SK-N-DZ (cell line): ENCODE results near the gene LGALS9C.
"Not testable (repeated sequence)": the region's sequence is repeated elsewhere in the genome, so short reads cannot be mapped to it uniquely, and the experiment has no call there.

Experiments
- DNase-seq: peaks from one replicate; pipeline ENCODE4 v3.0.0-alpha.2; 2015; ENCODE audit warnings: low spot score
- small RNA-seq, 2 experiments: library from RNA; depleted of rRNA; stranded (forward); fragments of <200 nt; gene quantifications; one replicate each; pipeline ENCODE3, GENCODE V24; 2014

The LGALS9C gene

GRCh38 chr17:18528899-18529500, 52.4 kb downstream of the LGALS9C start:
- not testable (repeated sequence) for DNase-seq

DNA sequence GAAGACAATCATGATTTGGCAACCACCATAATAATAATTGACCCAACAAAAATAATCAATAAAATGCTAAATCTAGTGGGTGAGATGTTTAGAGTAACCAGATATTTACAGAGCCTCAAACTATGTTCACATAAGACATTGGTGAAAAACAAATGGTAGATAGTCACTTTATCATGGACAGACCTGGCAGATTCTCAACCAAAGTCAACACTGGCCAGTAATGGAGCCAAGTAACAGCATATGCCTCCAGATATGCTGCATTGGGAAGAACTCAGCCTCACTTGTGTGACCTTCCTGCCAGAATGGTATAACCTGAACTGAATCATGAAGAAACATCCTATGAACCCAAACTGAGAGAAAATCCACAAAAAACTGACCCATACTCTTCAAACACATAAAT, 53.8 kb downstream of the LGALS9C start:
- DNase-seq: not testable (repeated sequence)

DNA sequence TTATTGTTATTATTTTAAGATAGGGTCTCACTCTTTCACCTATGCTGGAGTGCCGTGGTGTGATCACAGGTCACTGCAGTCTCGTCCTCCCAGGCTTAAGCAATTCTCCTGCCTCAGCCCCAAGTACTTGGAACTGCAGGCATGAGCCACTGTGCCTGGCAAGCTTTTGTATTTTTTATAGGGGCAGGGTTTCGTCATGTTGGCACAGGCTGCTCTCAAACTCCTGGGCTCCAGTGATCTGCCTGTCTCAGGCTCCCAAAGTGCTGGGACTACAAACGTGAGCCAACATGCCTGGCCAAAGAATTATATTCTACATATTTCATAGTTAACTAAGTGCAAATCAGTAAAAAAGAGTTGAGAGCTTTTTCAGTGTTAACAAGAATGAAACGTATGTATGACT, 65.6 kb downstream of the LGALS9C start:
- not testable (repeated sequence) for DNase-seq

- not testable (repeated sequence) for DNase-seq
Observed at GRCh38 chr17:18542907-18543306, 66.3 kb downstream of the LGALS9C start.

Small RNA genes lying within 50 kb of the gene (small RNA-seq; reads per million reads assigned to genes)
- gene AL353997.1 (0 reads per million in 2 experiments), gene AL353997.4 (0 reads per million in 2 experiments)
